ENCODE results near the gene SPACDR. TPM values are rescaled to one million over a fixed set of nuclear protein-coding genes. Genes with fewer than 3 reads are reported as not detected.

The SPACDR gene
- total RNA-seq, 1 experiment from 2014 or later: not detected

- Mint-ChIP-seq H3K9me3 (peaks cover 0 to 2% of the 10 kb centered on the region in 2 experiments; a peak in 1 of 5 replicates), H3K27ac (no peak overlapping the region), H3K4me3 (no peak overlapping the region), H3K36me3 (ENCODE audit: insufficient read depth in 1 of 3, low read depth in 3 of 3) (peaks cover 0 to 8% (median 0%) of the 10 kb centered on the region in 3 experiments; a peak in 1 of 7 replicates), H3K4me1 (peaks cover 25 to 50% of the 10 kb centered on the region in 2 experiments), H3K27me3 (ENCODE audit: low read depth) (peaks cover 3% of the 10 kb centered on the region)
- H4K20me1 ChIP-seq (ENCODE audit: control insufficient read depth, insufficient read depth, insufficient read length): no peaks in the 10 kb centered on the region
- TF ChIP-seq CTCF (conservative IDR thresholded peaks at IDR 0.05): no peak
- H3K14ac ChIP-seq (ENCODE audit: insufficient read depth, low read length): no peak overlapping the region
- WGBS (ENCODE audit: extremely low coverage, insufficient read length, low lambda C conversion rate): no CpG with 5 or more reads among the region's 30 CpGs
- no peaks in the 10 kb centered on the region for H3K79me1 ChIP-seq (ENCODE audit: insufficient read depth, low read depth, low read length, poor library complexity, severe bottlenecking)
- no peak overlapping the region for H2BK120ac ChIP-seq (ENCODE audit: low read depth, low read length, poor library complexity, severe bottlenecking)
- no peak overlapping the region for H3T11ph ChIP-seq (ENCODE audit: low read length)
- no peak overlapping the region for H3K4ac ChIP-seq (ENCODE audit: low read depth, low read length)
- H4K5ac ChIP-seq (ENCODE audit: insufficient read length, low read depth, low read length): no peak overlapping the region
- no peaks in the 10 kb centered on the region for H3K27me3 ChIP-seq (ENCODE audit: insufficient read depth, low read length)
- no peak overlapping the region for H2BK12ac ChIP-seq (ENCODE audit: insufficient read length, low read depth, low read length)
- DNase-seq: peak; percentile 52
- H2BK5ac ChIP-seq (ENCODE audit: insufficient read length, low read length): no peak overlapping the region
- H3K23me2 ChIP-seq (ENCODE audit: insufficient read length, low read depth, low read length, poor library complexity, severe bottlenecking): peaks cover 5% of the 10 kb centered on the region
- H3K4me1 ChIP-seq (ENCODE audit: insufficient read depth, low read length): peaks cover 2% of the 10 kb centered on the region; the same call in 1 of the 2 replicates
- H3K9me3 ChIP-seq (ENCODE audit: control insufficient read depth, low read depth, low read length): no peaks in the 10 kb centered on the region
- no peak overlapping the region for H2BK20ac ChIP-seq (ENCODE audit: low read depth, low read length, poor library complexity, severe bottlenecking)
- H3K56ac ChIP-seq (ENCODE audit: insufficient read length, low read depth, low read length): no peak overlapping the region
- no peak overlapping the region for H3K18ac ChIP-seq (ENCODE audit: insufficient read length, low read depth, low read length)
- no peak overlapping the region for H2AFZ ChIP-seq (ENCODE audit: low read length)
- no peak overlapping the region for H4K91ac ChIP-seq (ENCODE audit: insufficient read length, low read depth, low read length)
- H3K9ac ChIP-seq (ENCODE audit: extremely low read depth, insufficient read length, low read length): no peak overlapping the region
- no peak overlapping the region for H3K23ac ChIP-seq (ENCODE audit: insufficient read length, low read depth, low read length)
- H3K27ac ChIP-seq (ENCODE audit: insufficient read length, low read depth, low read length): no peak overlapping the region
- no peak overlapping the region for H2AK5ac ChIP-seq (ENCODE audit: insufficient read length, low read length)
- H3K4me2 ChIP-seq (ENCODE audit: insufficient read depth, insufficient read length, low read length): no peak overlapping the region
- H2BK15ac ChIP-seq (ENCODE audit: low read depth, low read length): no peak overlapping the region
- H4K8ac ChIP-seq (replicated peaks; ENCODE audit: insufficient read length, low read depth, low read length): no peak overlapping the region
- H3K79me2 ChIP-seq (ENCODE audit: insufficient read depth, low read length): no peaks in the 10 kb centered on the region
Measured at GRCh38 chr7:100486753-100487446, 22.8 kb upstream of the SPACDR start.

Measured in H9 (cell line).